Body of pancreas (tissue), 4 donors: Measurements from ENCODE around the gene ZNF32. TPM values are rescaled to one million over a fixed set of nuclear protein-coding genes. Genes with fewer than 3 reads are reported as not detected.
A peak's percentile ranks its signal among the peaks of the same experiment; 100 is the strongest.

Experiments used
- ATAC-seq: fragments of 150-250 bp; one replicate; pipeline ENCODE4 v1.9.1; 2016
- DNase-seq, 4 donors: peaks; one replicate each; pipeline ENCODE4 v3.0.0-alpha.2; 2019
- H3K27ac ChIP-seq, 4 donors: fragments of 200-600 bp; sonication (generic); 1 replicate in 3 of 4; 2 replicates in 1 of 4; pipeline versions ENCODE4 v1.5.1 to v1.6.1; 2016 to 2019; ENCODE audit warnings: mild to moderate bottlenecking in 1 of 4, mixed read lengths in 1 of 4, moderate library complexity in 1 of 4
- H3K27me3 ChIP-seq, 2 donors: fragments of 200-600 bp; sonication (generic); one replicate each; pipeline ENCODE4 v1.6.0; 2016; ENCODE audit warnings: mild to moderate bottlenecking in 1 of 2
- H3K36me3 ChIP-seq, 2 donors: fragments of 200-600 bp; sonication (generic); replicated peaks in 1 of 2; 2 replicates each; pipeline ENCODE4 v1.5.1; 2016; ENCODE audit warnings: low read depth in 2 of 2; ENCODE audit not compliant: insufficient read depth in 1 of 2
- H3K4me1 ChIP-seq: fragments of 200-600 bp; sonication (generic); one replicate; pipeline ENCODE4 v1.6.0; 2016
- H3K4me3 ChIP-seq, 2 donors: fragments of 200-600 bp; sonication (generic); 1 replicate in 1 of 2; 2 replicates in 1 of 2; pipeline ENCODE4 v1.5.1; 2016 to 2019
- H3K9me3 ChIP-seq, 3 donors: fragments of 200-600 bp; sonication (generic); 1 replicate in 2 of 3; 2 replicates in 1 of 3; pipeline ENCODE4 v1.5.1; 2016
- CTCF ChIP-seq, 7 experiments: fragments of 450-650 bp in 4 of 7; fragments of 200-600 bp in 3 of 7; sonication (generic) in 3 of 7; IDR thresholded peaks; one replicate each; pipeline ENCODE4 v1.5.1; 2016 to 2019; ENCODE audit warnings: antibody characterized with exemption in 7 of 7
- POLR2A ChIP-seq, 3 donors: fragments of 450-650 bp; IDR thresholded peaks; one replicate each; pipeline ENCODE4 v1.6.1; 2016; ENCODE audit warnings: antibody characterized with exemption in 3 of 3, mild to moderate bottlenecking in 2 of 3
- WGBS, 2 donors: methylation state at CpG; one replicate each; pipeline ENCODE4 v1.1.5; 2017; 5-methylcytosine and 5-hydroxymethylcytosine counted together
- intact Hi-C: fragments of 100-400 bp; cut with DNase I; formaldehyde crosslinking; loops from one replicate; pipeline ENCODE4 v1.15.1; 2023
- total RNA-seq, 2 donors: library from RNA; depleted of rRNA; stranded (reverse); fragments of >200 nt; gene quantifications; one replicate each; pipeline ENCODE4 v1.1.0, GENCODE V29; 2016

Gene ZNF32
- total RNA-seq, 2 donors from 2014 or later, result 31.6 to 47.5 TPM

- DNase-seq (no peak), ATAC-seq (no peak)
- Histone ChIP-seq H3K27me3 (no peaks in the 10 kb centered on the region), H3K36me3 (no peaks in the 10 kb centered on the region), H3K4me3 (no peak overlapping the region), H3K4me1 (peaks cover 8% of the 10 kb centered on the region), H3K9me3 (no peaks in the 10 kb centered on the region), H3K27ac (no peak overlapping the region)
- intact Hi-C loops, result no loop called here
- no peak for TF ChIP-seq POLR2A (IDR thresholded peaks at IDR 0.05)
- 55 to 71% methylated on average over 2 of the region's 2 CpGs for WGBS, 2 donors
Measured at GRCh38 chr10:43599333-43599732, 49.3 kb downstream of the ZNF32 start.

- H3K27ac ChIP-seq, result no peak overlapping the region
- WGBS, 2 donors, result 73 to 77% methylated on average over 2 of the region's 2 CpGs
- no peaks in the 10 kb centered on the region for H3K36me3 ChIP-seq
- H3K27me3 ChIP-seq, result no peaks in the 10 kb centered on the region
- TF ChIP-seq CTCF (IDR thresholded peaks at IDR 0.05) (no peak), POLR2A (IDR thresholded peaks at IDR 0.05) (no peak)
- H3K4me3 ChIP-seq, result no peak overlapping the region
- H3K4me1 ChIP-seq, result peaks cover 8% of the 10 kb centered on the region
- intact Hi-C loops, result no loop called here
- H3K9me3 ChIP-seq, result no peaks in the 10 kb centered on the region
- no peak for DNase-seq
- no peak for ATAC-seq
Measured at GRCh38 chr10:43598446-43598845, 50.2 kb downstream of the ZNF32 start.

GRCh38 chr10:43596546-43596945, 52.1 kb downstream of the ZNF32 start:
- no peak for DNase-seq
- Histone ChIP-seq H3K36me3 (no peaks in the 10 kb centered on the region), H3K4me3 (no peak overlapping the region), H3K4me1 (peaks cover 8% of the 10 kb centered on the region), H3K27me3 (no peaks in the 10 kb centered on the region), H3K9me3 (no peaks in the 10 kb centered on the region), H3K27ac (no peak overlapping the region)
- TF ChIP-seq POLR2A (IDR thresholded peaks at IDR 0.05), result no peak
- no peak for TF ChIP-seq CTCF (IDR thresholded peaks at IDR 0.05)
- intact Hi-C loops, result no loop called here
- ATAC-seq, result no peak
- 86% methylated on average over 4 of the region's 4 CpGs for WGBS, 2 donors

GRCh38 chr10:43595739-43596298, 52.9 kb downstream of the ZNF32 start:
- TF ChIP-seq POLR2A (IDR thresholded peaks at IDR 0.05), result no peak
- no peak for TF ChIP-seq CTCF (IDR thresholded peaks at IDR 0.05)
- intact Hi-C loops, result no loop called here
- Histone ChIP-seq H3K4me1 (peaks cover 8% of the 10 kb centered on the region), H3K27me3 (no peaks in the 10 kb centered on the region), H3K4me3 (no peak overlapping the region), H3K9me3 (no peaks in the 10 kb centered on the region), H3K36me3 (no peaks in the 10 kb centered on the region), H3K27ac (no peak overlapping the region)
- WGBS, 2 donors, result 67 to 87% methylated on average over 7 of the region's 7 CpGs
- ATAC-seq, result no peak
- DNase-seq, result no peak

GRCh38 chr10:43594944-43595589, 53.6 kb downstream of the ZNF32 start:
- Histone ChIP-seq H3K4me1 (peaks cover 8% of the 10 kb centered on the region), H3K4me3 (no peak overlapping the region), H3K27me3 (no peaks in the 10 kb centered on the region), H3K9me3 (no peaks in the 10 kb centered on the region), H3K27ac (no peak overlapping the region), H3K36me3 (no peaks in the 10 kb centered on the region)
- no peak for TF ChIP-seq POLR2A (IDR thresholded peaks at IDR 0.05)
- no peak for TF ChIP-seq CTCF (IDR thresholded peaks at IDR 0.05)
- intact Hi-C loops, result no loop called here
- 21 to 22% methylated on average over 5 to 8 of the region's 8 CpGs for WGBS, 2 donors
- ATAC-seq (peak; percentile 42), DNase-seq (peak in 3 of 4 donors; percentile 21 to 22 (median 22))

Other genes starting within 250 kb of the ZNF32 start
- gene HNRNPF, start 239.7 kb downstream of the ZNF32 start, total RNA-seq, result 10 to 100 TPM; 33.6 to 80.9 TPM
- 1 to 10 TPM; 1.6 to 7.5 TPM for gene ZNF487, start 211.8 kb downstream of the ZNF32 start, total RNA-seq
- gene ZNF239, start 74.3 kb downstream of the ZNF32 start, total RNA-seq, result 10 to 100 TPM in 1 of 2 donors, 1 to 10 TPM in 1; 4.9 to 10.2 TPM
- gene ZNF485, start 42.4 kb downstream of the ZNF32 start, total RNA-seq, result 1 to 10 TPM; 9.6 to 9.9 TPM